ENCODE data around the gene RASGRP1. TPM values are rescaled to one million over a fixed set of nuclear protein-coding genes. Genes with fewer than 3 reads are reported as not detected.

RASGRP1 gene
- polyA plus RNA-seq, 1 donor (not counting 4 experiments of a cell fraction or from before 2014, with no cell fraction given), result 0.28 TPM

GRCh38 chr15:38565287-38565670 is 665 bp upstream of the RASGRP1 start:
- H3K27me3 ChIP-seq (ENCODE audit: control insufficient read depth, extremely low read depth, insufficient read depth, low read length), result peaks cover 29% of the 10 kb centered on the region

GRCh38 chr15:38563723-38564519 is 693 bp downstream of the RASGRP1 start:
- H3K27me3 ChIP-seq (ENCODE audit: control insufficient read depth, extremely low read depth, insufficient read depth, low read length), result peaks cover 38% of the 10 kb centered on the region
- H3K9me1 ChIP-seq (ENCODE audit: control insufficient read depth, extremely low read depth, insufficient read depth, low read length), result no peaks in the 10 kb centered on the region
- peaks cover 2% of the 10 kb centered on the region for H4K20me1 ChIP-seq (ENCODE audit: control insufficient read depth, extremely low read depth, insufficient read depth, low read length)
- no peaks in the 10 kb centered on the region for H3K36me3 ChIP-seq (ENCODE audit: control insufficient read depth in 2 of 2, extremely low read depth in 1 of 2, insufficient read depth in 2 of 2, low read length in 2 of 2)
- no peak overlapping the region for H3K9ac ChIP-seq (ENCODE audit: control insufficient read depth, extremely low read depth, insufficient read depth, low read length)
- dilution Hi-C loops (cut with MboI; ENCODE audit: extremely low pct_ligation_motif_present, low sequenced_read_pairs), result no loop called here
- no peaks in the 10 kb centered on the region for H3K4me1 ChIP-seq (ENCODE audit: control insufficient read depth, extremely low read depth, insufficient read depth, low read length)
- H3K27ac ChIP-seq (ENCODE audit: control insufficient read depth, insufficient read depth, low read length), result no peak overlapping the region
- no peaks in the 10 kb centered on the region for H3K79me2 ChIP-seq (ENCODE audit: control insufficient read depth, insufficient read depth, low read length)
- no peak for FAIRE-seq
- peak; percentile 66 to 93 (median 76) for TF ChIP-seq CTCF (optimal IDR thresholded peaks at IDR 0.05 in 1 of 3, IDR thresholded peaks at IDR 0.05 in 1 of 3, conservative IDR thresholded peaks at IDR 0.05 in 1 of 3; ENCODE audit: extremely low read depth in 1 of 3, insufficient read depth in 2 of 3, low read length in 3 of 3)
- TF ChIP-seq EZH2 (IDR thresholded peaks at IDR 0.05; ENCODE audit: low read length), result peak; percentile 51
- H3K4me2 ChIP-seq (ENCODE audit: control insufficient read depth, extremely low read depth, insufficient read depth, low read depth, low read length), result peak overlapping the region; percentile 66
- H3K9me3 ChIP-seq (ENCODE audit: control insufficient read depth, low read depth, low read length), result no peaks in the 10 kb centered on the region
- H2AFZ ChIP-seq (ENCODE audit: control insufficient read depth, low read length), result peak overlapping the region; percentile 30
- no peak for DNase-seq (ENCODE audit: low read depth, low spot score)
- H3K4me3 ChIP-seq (ENCODE audit: control insufficient read depth in 2 of 3, extremely low read depth in 1 of 3, insufficient read depth in 2 of 3, low read depth in 1 of 3, low read length in 3 of 3), result peak overlapping the region; percentile 43 to 68 (median 47)

More at GRCh38 chr15:38565287-38565670, 665 bp upstream of the RASGRP1 start:
- H3K79me2 ChIP-seq (ENCODE audit: control insufficient read depth, insufficient read depth, low read length), result no peaks in the 10 kb centered on the region
- no peak overlapping the region for H3K4me2 ChIP-seq (ENCODE audit: control insufficient read depth, extremely low read depth, insufficient read depth, low read depth, low read length)
- no peak overlapping the region for H3K27ac ChIP-seq (ENCODE audit: control insufficient read depth, insufficient read depth, low read length)
- no peak for FAIRE-seq
- no peaks in the 10 kb centered on the region for H3K9me1 ChIP-seq (ENCODE audit: control insufficient read depth, extremely low read depth, insufficient read depth, low read length)
- no peaks in the 10 kb centered on the region for H3K36me3 ChIP-seq (ENCODE audit: control insufficient read depth in 2 of 2, extremely low read depth in 1 of 2, insufficient read depth in 2 of 2, low read length in 2 of 2)
- no peak for TF ChIP-seq EZH2 (IDR thresholded peaks at IDR 0.05; ENCODE audit: low read length)
- no peak for TF ChIP-seq CTCF (optimal IDR thresholded peaks at IDR 0.05 in 1 of 3, IDR thresholded peaks at IDR 0.05 in 1 of 3, conservative IDR thresholded peaks at IDR 0.05 in 1 of 3; ENCODE audit: extremely low read depth in 1 of 3, insufficient read depth in 2 of 3, low read length in 3 of 3)
- H3K9me3 ChIP-seq (ENCODE audit: control insufficient read depth, low read depth, low read length), result no peaks in the 10 kb centered on the region
- dilution Hi-C loops (cut with MboI; ENCODE audit: extremely low pct_ligation_motif_present, low sequenced_read_pairs), result no loop called here
- DNase-seq (ENCODE audit: low read depth, low spot score), result no peak
- H2AFZ ChIP-seq (ENCODE audit: control insufficient read depth, low read length), result no peak overlapping the region
- H3K4me3 ChIP-seq (ENCODE audit: control insufficient read depth in 2 of 3, extremely low read depth in 1 of 3, insufficient read depth in 2 of 3, low read depth in 1 of 3, low read length in 3 of 3), result peak overlapping the region in 1 of 3 experiments; percentile 43
- no peak overlapping the region for H3K9ac ChIP-seq (ENCODE audit: control insufficient read depth, extremely low read depth, insufficient read depth, low read length)
- H4K20me1 ChIP-seq (ENCODE audit: control insufficient read depth, extremely low read depth, insufficient read depth, low read length), result peaks cover 2% of the 10 kb centered on the region
- no peaks in the 10 kb centered on the region for H3K4me1 ChIP-seq (ENCODE audit: control insufficient read depth, extremely low read depth, insufficient read depth, low read length)

Measured in keratinocyte (primary cell).